ENCODE results near the gene DIP2B. TPM values are rescaled to one million over a fixed set of nuclear protein-coding genes. Genes with fewer than 3 reads are reported as not detected.

DIP2B gene
- total and polyA plus RNA-seq, 2 of the 13 experiments (the other 11 are each of a cell fraction or from before 2014, with no cell fraction given): 32.1 to 35.8 TPM

DNA sequence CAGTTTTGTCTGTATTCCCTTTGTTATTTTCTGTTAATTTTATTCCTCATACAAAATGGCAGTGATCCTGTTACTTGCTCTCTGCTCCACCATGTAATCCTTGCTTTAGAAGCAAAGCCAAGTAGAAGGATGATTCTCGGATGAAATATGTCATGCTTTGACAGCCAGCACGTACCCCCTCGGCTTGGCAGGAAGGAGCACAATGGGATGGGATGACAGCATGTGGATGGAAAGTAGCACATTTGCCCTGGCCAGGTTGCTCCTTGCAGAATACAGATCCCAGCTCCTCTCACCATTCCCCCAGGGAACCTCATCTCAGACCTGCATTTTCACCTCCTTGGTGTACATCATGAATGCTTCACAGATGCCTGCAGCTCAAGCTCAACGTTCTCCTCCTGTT lies 224.1 kb downstream of the DIP2B start:
- in situ Hi-C loops (cut with HindIII; ENCODE audit: extremely low pct_ligation_motif_present, low pct_unique_long_range_greater_than_20kb): no loop called here
- no peak for DNase-seq (ENCODE audit: low spot score)
- no peak overlapping the region for H3K4me2 ChIP-seq (ENCODE audit: low read depth, low read length)
- H3K9ac ChIP-seq (ENCODE audit: insufficient read depth, low read depth, low read length): no peak overlapping the region
- no peaks in the 10 kb centered on the region for H3K9me3 ChIP-seq (ENCODE audit: low read length)
- H2AFZ ChIP-seq (ENCODE audit: low read length): no peak overlapping the region
- 96% methylated on average over 4 of the region's 4 CpGs for WGBS (ENCODE audit: low lambda C conversion rate)
- H3K4me1 ChIP-seq (ENCODE audit: insufficient read depth, low read length): no peaks in the 10 kb centered on the region
- BruUV-seq (replicated peaks): no TSS peak
- no peaks in the 10 kb centered on the region for H3K79me2 ChIP-seq (ENCODE audit: insufficient read depth, low read length)
- H3K4me3 ChIP-seq (replicated peaks in 1 of 3; ENCODE audit: insufficient read depth in 1 of 3, low read depth in 2 of 3, low read length in 3 of 3): no peak overlapping the region
- no peak for ATAC-seq
- intact Hi-C loops (cut with micrococcal nuclease; ENCODE audit: unreplicated experiment): no loop called here
- H3K36me3 ChIP-seq (replicated peaks in 1 of 2; ENCODE audit: control insufficient read depth in 1 of 2, insufficient read depth in 2 of 2, low read length in 2 of 2): peaks cover 34 to 93% of the 10 kb centered on the region in 2 experiments
- no peak for FAIRE-seq
- no peaks in the 10 kb centered on the region for H3K27me3 ChIP-seq (ENCODE audit: control insufficient read depth in 1 of 2, insufficient read depth in 2 of 2, low read length in 2 of 2)
- ChIA-PET POLR2A (no interaction called here), CTCF (ENCODE audit: low intra/inter-chr PET ratio, low total read pairs) (no interaction called here)
- H3K27ac ChIP-seq (ENCODE audit: extremely low read length, insufficient read depth, low read length): no peak overlapping the region
- no peaks in the 10 kb centered on the region for H4K20me1 ChIP-seq (ENCODE audit: insufficient read depth, low read length)
- TF ChIP-seq ZSCAN9 (CRISPR knock-in tag; IDR thresholded peaks at IDR 0.05; ENCODE audit: borderline replicate concordance): no peak
- no peak for TF ChIP-seq ZBTB38 (CRISPR knock-in tag; IDR thresholded peaks at IDR 0.05)
- TF ChIP-seq NRL (CRISPR knock-in tag; IDR thresholded peaks at IDR 0.05; ENCODE audit: borderline replicate concordance): no peak
- TF ChIP-seq SPEN (CRISPR knock-in tag; IDR thresholded peaks at IDR 0.05; ENCODE audit: low read depth): no peak
- TF ChIP-seq PAF1 (CRISPR knock-in tag; IDR thresholded peaks at IDR 0.05): no peak
- TF ChIP-seq ZNF670 (CRISPR knock-in tag; IDR thresholded peaks at IDR 0.05; ENCODE audit: borderline replicate concordance): no peak
- TF ChIP-seq FUBP1 (CRISPR knock-in tag; IDR thresholded peaks at IDR 0.05; ENCODE audit: borderline replicate concordance): no peak
- no peak for TF ChIP-seq ZNF749 (CRISPR knock-in tag; IDR thresholded peaks at IDR 0.05; ENCODE audit: borderline replicate concordance)
- no peak for TF ChIP-seq BHLHE40 (IDR thresholded peaks at IDR 0.05; ENCODE audit: low read length)
- TF ChIP-seq, protein P1, sequence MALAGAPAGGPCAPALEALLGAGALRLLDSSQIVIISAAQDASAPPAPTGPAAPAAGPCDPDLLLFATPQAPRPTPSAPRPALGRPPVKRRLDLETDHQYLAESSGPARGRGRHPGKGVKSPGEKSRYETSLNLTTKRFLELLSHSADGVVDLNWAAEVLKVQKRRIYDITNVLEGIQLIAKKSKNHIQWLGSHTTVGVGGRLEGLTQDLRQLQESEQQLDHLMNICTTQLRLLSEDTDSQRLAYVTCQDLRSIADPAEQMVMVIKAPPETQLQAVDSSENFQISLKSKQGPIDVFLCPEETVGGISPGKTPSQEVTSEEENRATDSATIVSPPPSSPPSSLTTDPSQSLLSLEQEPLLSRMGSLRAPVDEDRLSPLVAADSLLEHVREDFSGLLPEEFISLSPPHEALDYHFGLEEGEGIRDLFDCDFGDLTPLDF (CRISPR knock-in tag; IDR thresholded peaks at IDR 0.05): no peak
- no peak for TF ChIP-seq FIP1L1 (IDR thresholded peaks at IDR 0.05; ENCODE audit: borderline replicate concordance, insufficient read depth, low read depth, low read length)
- no peak for TF ChIP-seq MLLT10 (CRISPR knock-in tag; IDR thresholded peaks at IDR 0.05)
- no peak for TF ChIP-seq ZSCAN29 (CRISPR knock-in tag; conservative IDR thresholded peaks at IDR 0.05)
- no peak for TF ChIP-seq KMT2A (CRISPR knock-in tag; IDR thresholded peaks at IDR 0.05)
- TF ChIP-seq, protein P2, sequence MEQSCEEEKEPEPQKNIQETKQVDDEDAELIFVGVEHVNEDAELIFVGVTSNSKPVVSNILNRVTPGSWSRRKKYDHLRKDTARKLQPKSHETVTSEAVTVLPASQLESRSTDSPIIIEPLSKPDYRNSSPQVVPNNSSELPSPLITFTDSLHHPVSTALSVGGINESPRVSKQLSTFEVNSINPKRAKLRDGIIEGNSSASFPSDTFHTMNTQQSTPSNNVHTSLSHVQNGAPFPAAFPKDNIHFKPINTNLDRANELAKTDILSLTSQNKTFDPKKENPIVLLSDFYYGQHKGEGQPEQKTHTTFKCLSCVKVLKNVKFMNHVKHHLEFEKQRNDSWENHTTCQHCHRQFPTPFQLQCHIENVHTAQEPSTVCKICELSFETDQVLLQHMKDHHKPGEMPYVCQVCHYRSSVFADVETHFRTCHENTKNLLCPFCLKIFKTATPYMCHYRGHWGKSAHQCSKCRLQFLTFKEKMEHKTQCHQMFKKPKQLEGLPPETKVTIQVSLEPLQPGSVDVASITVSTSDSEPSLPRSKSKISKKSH (CRISPR knock-in tag; IDR thresholded peaks at IDR 0.05; ENCODE audit: borderline replicate concordance): no peak
- no peak for TF ChIP-seq RORA (CRISPR knock-in tag; IDR thresholded peaks at IDR 0.05)
- TF ChIP-seq, protein P3, sequence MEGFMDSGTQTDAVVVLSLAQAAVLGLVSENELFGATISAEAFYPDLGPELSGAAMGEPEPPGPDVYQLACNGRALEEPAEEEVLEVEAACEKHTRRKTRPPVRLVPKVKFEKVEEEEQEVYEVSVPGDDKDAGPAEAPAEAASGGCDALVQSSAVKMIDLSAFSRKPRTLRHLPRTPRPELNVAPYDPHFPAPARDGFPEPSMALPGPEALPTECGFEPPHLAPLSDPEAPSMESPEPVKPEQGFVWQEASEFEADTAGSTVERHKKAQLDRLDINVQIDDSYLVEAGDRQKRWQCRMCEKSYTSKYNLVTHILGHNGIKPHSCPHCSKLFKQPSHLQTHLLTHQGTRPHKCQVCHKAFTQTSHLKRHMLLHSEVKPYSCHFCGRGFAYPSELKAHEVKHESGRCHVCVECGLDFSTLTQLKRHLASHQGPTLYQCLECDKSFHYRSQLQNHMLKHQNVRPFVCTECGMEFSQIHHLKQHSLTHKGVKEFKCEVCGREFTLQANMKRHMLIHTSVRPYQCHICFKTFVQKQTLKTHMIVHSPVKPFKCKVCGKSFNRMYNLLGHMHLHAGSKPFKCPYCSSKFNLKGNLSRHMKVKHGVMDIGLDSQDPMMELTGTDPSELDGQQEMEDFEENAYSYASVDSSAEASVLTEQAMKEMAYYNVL (CRISPR knock-in tag; IDR thresholded peaks at IDR 0.05; ENCODE audit: borderline replicate concordance): no peak
- no peak for TF ChIP-seq ZNF790 (CRISPR knock-in tag; IDR thresholded peaks at IDR 0.05; ENCODE audit: borderline replicate concordance)
